ENCODE results near the gene ANKHD1. TPM values are rescaled to one million over a fixed set of nuclear protein-coding genes. Genes with fewer than 3 reads are reported as not detected.

Gene ANKHD1
- polyA plus RNA-seq (ENCODE audit: insufficient read length in 4 of 4): 100 to 1,000 TPM in 3 of 4 donors, 10 to 100 TPM in 1; 88.3 to 151 (median 119) TPM

- DNase-seq (ENCODE audit: low read depth in 4 of 4, low spot score in 2 of 4): peak; percentile 100
These were observed at the start of gene ANKHD1 for GRCh38 chr5:140401362-140402257. TSS of gene ANKHD1 (plus strand) at chr5:140401833. CDS start at chr5:140401968, 135 bp downstream.

DNA sequence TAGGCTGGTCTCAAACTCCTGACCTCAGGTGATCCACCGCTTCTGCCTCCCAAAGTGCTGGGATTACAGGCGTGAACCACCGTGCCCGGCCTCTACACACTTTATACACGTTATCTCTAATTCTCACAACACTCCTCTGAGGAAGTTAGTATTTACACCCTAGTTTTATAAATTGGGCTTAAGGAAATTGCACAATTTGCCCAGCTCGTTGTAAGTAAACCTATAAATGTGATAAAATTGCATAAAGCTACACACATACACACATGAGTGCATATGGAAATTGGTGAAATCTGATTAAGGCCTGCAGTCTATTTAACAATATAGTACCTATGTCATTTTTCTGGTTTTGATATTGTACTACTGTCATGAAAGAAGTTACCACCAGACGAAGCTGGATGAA lies 46.1 kb upstream of the ANKHD1 start:
- DNase-seq (ENCODE audit: low read depth in 4 of 4, low spot score in 2 of 4): no peak

GRCh38 chr5:140356853-140357725 lies 44.5 kb upstream of the ANKHD1 start:
- no peak for DNase-seq (ENCODE audit: low read depth in 4 of 4, low spot score in 2 of 4)

DNA sequence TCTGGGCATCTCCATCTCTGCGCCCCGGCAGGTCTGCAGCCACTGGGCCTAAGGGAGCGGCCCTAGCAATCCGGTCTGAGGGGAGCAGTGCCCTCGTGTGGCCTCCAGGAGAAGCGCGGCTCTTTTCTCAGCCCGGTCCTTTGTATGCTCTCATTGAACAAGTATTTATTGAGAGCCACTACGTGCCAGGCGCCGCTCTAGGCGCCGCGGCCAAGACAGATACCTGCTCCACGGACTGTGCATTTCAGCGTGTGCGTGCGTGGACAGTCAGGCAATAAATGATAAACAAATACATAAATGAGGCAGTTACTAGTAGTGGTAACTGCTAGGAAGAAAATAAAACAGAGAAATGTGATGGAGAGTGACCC lies 43.9 kb upstream of the ANKHD1 start:
- DNase-seq (ENCODE audit: low read depth in 4 of 4, low spot score in 2 of 4): peak in 3 of 4 donors; percentile 47 to 73 (median 66)

DNA sequence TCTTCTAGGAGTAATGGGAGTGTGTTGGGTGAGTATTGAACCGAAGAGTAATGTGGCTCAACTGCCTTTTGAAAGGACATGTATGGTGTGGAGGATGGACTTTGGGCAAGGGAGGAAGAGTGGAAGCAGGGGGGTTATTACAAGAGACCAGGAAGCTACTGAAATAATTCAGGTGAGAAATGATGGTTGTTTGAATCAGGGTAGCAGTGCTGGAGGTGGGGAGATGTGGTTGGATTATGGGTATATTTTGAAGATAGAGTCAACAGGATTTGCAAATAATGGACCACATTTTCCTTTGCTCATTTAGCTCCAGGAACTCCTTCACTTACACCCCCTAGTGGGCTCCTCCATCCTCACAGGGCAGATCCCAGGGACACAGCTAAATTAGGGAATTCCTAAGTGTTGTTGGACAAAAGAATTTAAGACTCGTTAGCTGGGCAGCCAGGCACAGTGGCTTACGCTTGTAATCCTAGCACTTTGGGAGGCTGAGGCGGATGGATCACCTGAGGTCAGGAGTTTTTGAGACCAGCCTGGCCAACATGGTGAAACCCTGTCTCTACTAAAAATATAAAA lies 42.8 kb upstream of the ANKHD1 start:
- no peak for DNase-seq (ENCODE audit: low read depth in 4 of 4, low spot score in 2 of 4)

DNA sequence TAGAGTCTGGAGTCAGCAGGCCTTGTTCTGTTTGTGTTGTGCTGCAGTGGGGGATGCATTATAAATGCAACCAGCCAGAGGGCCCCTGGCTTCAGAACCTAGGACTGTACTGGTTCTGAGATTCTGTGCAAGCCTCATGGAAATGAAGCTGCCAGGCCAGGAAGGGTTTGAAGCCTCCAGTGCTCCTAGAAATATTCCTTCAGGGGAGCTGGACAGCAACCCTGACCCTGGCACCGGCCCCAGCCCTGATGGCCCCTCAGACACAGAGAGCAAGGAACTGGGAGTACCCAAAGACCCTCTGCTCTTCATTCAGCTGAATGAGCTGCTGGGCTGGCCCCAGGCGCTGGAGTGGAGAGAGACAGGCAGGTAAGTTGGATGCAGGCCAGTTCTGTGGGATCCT lies 41.5 kb upstream of the ANKHD1 start, which contains the start of gene SLC4A9:
TSS of gene SLC4A9 (plus strand) at position 94 of the 400 bp plus-strand sequence. CDS start at position 137, 43 bp downstream.
- no peak for DNase-seq (ENCODE audit: low read depth in 4 of 4, low spot score in 2 of 4)

- no peak for DNase-seq (ENCODE audit: low read depth in 4 of 4, low spot score in 2 of 4)
These were observed 40.8 kb upstream of the ANKHD1 start for GRCh38 chr5:140360681-140361479.

DNA sequence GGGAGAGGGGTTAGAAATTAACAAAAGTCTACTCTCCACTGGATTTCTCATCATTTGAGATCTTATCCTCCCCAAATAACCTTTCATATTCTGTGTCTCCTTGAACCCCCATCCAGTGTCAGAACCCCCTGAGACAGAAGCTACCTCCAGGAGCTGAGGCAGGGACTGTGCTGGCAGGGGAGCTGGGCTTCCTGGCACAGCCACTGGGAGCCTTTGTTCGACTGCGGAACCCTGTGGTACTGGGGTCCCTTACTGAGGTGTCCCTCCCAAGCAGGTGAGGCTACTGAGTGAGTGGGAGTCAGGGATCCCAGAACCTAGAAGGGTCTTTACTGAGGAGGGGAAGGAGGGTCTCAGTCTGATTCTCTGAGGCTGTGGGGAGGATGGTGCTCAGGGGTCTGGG lies 39.7 kb upstream of the ANKHD1 start:
- no peak for DNase-seq (ENCODE audit: low read depth in 4 of 4, low spot score in 2 of 4)

- no peak for DNase-seq (ENCODE audit: low read depth in 4 of 4, low spot score in 2 of 4)
These were observed 39.3 kb upstream of the ANKHD1 start for GRCh38 chr5:140362311-140362710.

GRCh38 chr5:140362875-140363630 lies 38.6 kb upstream of the ANKHD1 start:
- DNase-seq (ENCODE audit: low read depth in 4 of 4, low spot score in 2 of 4): peak in 2 of 4 donors; percentile 37 to 46

DNA sequence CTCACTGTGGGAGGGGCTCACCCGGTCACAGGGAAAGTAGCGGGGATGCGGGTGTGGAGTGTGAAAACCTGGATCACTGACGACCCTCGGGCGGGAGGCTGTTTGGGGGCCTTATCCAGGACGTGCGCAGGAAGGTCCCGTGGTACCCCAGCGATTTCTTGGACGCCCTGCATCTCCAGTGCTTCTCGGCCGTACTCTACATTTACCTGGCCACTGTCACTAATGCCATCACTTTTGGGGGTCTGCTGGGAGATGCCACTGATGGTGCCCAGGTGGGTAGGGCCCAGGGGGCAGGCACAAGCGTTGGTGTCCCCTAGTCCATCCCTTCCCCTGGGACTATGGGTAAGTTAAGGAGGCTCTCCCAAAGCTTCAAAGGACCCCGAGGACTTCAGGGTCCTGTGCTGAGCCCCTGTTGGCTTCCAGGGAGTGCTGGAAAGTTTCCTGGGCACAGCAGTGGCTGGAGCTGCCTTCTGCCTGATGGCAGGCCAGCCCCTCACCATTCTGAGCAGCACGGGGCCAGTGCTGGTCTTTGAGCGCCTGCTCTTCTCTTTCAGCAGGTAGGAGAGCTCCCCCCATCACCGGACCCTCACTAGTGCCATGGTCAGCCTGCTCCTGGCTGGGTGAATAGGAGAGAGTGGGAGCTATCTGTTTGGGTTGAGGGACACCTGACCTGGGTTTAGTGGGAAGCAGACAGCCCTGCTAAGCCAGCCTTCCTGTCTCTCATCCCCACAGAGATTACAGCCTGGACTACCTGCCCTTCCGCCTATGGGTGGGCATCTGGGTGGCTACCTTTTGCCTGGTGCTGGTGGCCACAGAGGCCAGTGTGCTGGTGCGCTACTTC lies 37.8 kb upstream of the ANKHD1 start:
- no peak for DNase-seq (ENCODE audit: low read depth in 4 of 4, low spot score in 2 of 4)

GRCh38 chr5:140364472-140364765 lies 37.2 kb upstream of the ANKHD1 start:
- DNase-seq (ENCODE audit: low read depth in 4 of 4, low spot score in 2 of 4): no peak

GRCh38 chr5:140365282-140365681 lies 36.4 kb upstream of the ANKHD1 start:
- DNase-seq (ENCODE audit: low read depth in 4 of 4, low spot score in 2 of 4): no peak

GRCh38 chr5:140365941-140366340 lies 35.7 kb upstream of the ANKHD1 start:
- no peak for DNase-seq (ENCODE audit: low read depth in 4 of 4, low spot score in 2 of 4)

GRCh38 chr5:140366589-140367255 lies 34.9 kb upstream of the ANKHD1 start:
- DNase-seq (ENCODE audit: low read depth in 4 of 4, low spot score in 2 of 4): no peak

- DNase-seq (ENCODE audit: low read depth in 4 of 4, low spot score in 2 of 4): no peak
These were observed 34.2 kb upstream of the ANKHD1 start for GRCh38 chr5:140367256-140368013.
